HG03342 (cell line): Measurements from ENCODE around the gene SSU72.
"Not testable (repeated sequence)": the region's sequence is repeated elsewhere in the genome, so short reads cannot be mapped to it uniquely, and the experiment has no call there.

Experiments used
- ATAC-seq: cut with Tn5 transposase; IDR thresholded peaks from one replicate; pipeline ENCODE4 v1.9.1; 2021; ENCODE audit warnings: mild to moderate bottlenecking, moderate library complexity; ENCODE audit not compliant: unreplicated experiment

Gene SSU72

GRCh38 chr1:1543706-1544099 is 31.0 kb downstream of the SSU72 start:
- ATAC-seq, result no peak

GRCh38 chr1:1542766-1543705 is 31.6 kb downstream of the SSU72 start:
- no peak for ATAC-seq

- no peak for ATAC-seq
Measured at GRCh38 chr1:1541956-1542765, 32.5 kb downstream of the SSU72 start.

GRCh38 chr1:1540818-1541628 is 33.6 kb downstream of the SSU72 start:
- ATAC-seq, result no peak

- ATAC-seq, result no peak
Measured at GRCh38 chr1:1540090-1540817, 34.4 kb downstream of the SSU72 start, which contains the start of gene TMEM240. Gene TMEM240 (minus strand): TSS chr1:1540624. CDS start chr1:1540346, 278 bp downstream.

GRCh38 chr1:1539310-1540089 is 35.2 kb downstream of the SSU72 start:
- no peak for ATAC-seq

GRCh38 chr1:1538989-1539309 is 35.7 kb downstream of the SSU72 start:
- no peak for ATAC-seq

GRCh38 chr1:1538334-1538733 is 36.3 kb downstream of the SSU72 start:
- no peak for ATAC-seq

GRCh38 chr1:1537626-1538250 is 36.9 kb downstream of the SSU72 start:
- ATAC-seq, result no peak

GRCh38 chr1:1536938-1537546 is 37.6 kb downstream of the SSU72 start:
- no peak for ATAC-seq

- ATAC-seq, result no peak
Measured at GRCh38 chr1:1536019-1536937, 38.4 kb downstream of the SSU72 start.

- ATAC-seq, result no peak
Measured at GRCh38 chr1:1535201-1536018, 39.3 kb downstream of the SSU72 start.

GRCh38 chr1:1534401-1535154 is 40.1 kb downstream of the SSU72 start:
- no peak for ATAC-seq

- not testable (repeated sequence) for ATAC-seq
Measured at GRCh38 chr1:1533894-1534291, 40.8 kb downstream of the SSU72 start.

GRCh38 chr1:1533176-1533893 is 41.3 kb downstream of the SSU72 start:
- not testable (repeated sequence) for ATAC-seq
